NCI-H2081 treated with DMSO at 0.1 percent for 48 hours (cell line): ENCODE data around the gene ZNRF1.
"Not testable (repeated sequence)": the region's sequence is repeated elsewhere in the genome, so short reads cannot be mapped to it uniquely, and the experiment has no call there.

Source experiments
- DNase-seq: peaks from one replicate; lab custom pipeline; 2025; lab: John Stamatoyannopoulos, UW

ZNRF1 gene

GRCh38 chr16:75114179-75114945, 115.5 kb downstream of the ZNRF1 start:
- no peak for DNase-seq

GRCh38 chr16:75114946-75115825, 116.4 kb downstream of the ZNRF1 start:
- no peak for DNase-seq

- DNase-seq: no peak
These were observed 117.5 kb downstream of the ZNRF1 start, which contains the start of gene LDHD for GRCh38 chr16:75116081-75116910. LDHD (minus strand) TSS chr16:75116780; CDS start chr16:75116720, 60 bp downstream.

GRCh38 chr16:75116911-75117245, 118.1 kb downstream of the ZNRF1 start:
- no peak for DNase-seq

GRCh38 chr16:75118943-75119539, 120.2 kb downstream of the ZNRF1 start:
- DNase-seq: no peak

- DNase-seq: no peak
These were observed 121.4 kb downstream of the ZNRF1 start for GRCh38 chr16:75120253-75120652.

- DNase-seq: no peak
These were observed 123.2 kb downstream of the ZNRF1 start for GRCh38 chr16:75121949-75122568.

- no peak for DNase-seq
These were observed 123.8 kb downstream of the ZNRF1 start for GRCh38 chr16:75122609-75123008.

- no peak for DNase-seq
These were observed 129.0 kb downstream of the ZNRF1 start for GRCh38 chr16:75127713-75128415.

GRCh38 chr16:75129421-75130149, 130.8 kb downstream of the ZNRF1 start:
- not testable (repeated sequence) for DNase-seq

- DNase-seq: no peak
These were observed 131.4 kb downstream of the ZNRF1 start for GRCh38 chr16:75130150-75130771.

- DNase-seq: no peak
These were observed 132.3 kb downstream of the ZNRF1 start for GRCh38 chr16:75131081-75131480.

GRCh38 chr16:75138233-75138632, 139.4 kb downstream of the ZNRF1 start:
- DNase-seq: no peak

GRCh38 chr16:75138636-75139035, 139.8 kb downstream of the ZNRF1 start:
- DNase-seq: no peak

GRCh38 chr16:75139498-75139897, 140.7 kb downstream of the ZNRF1 start:
- no peak for DNase-seq

- no peak for DNase-seq
These were observed 145.1 kb downstream of the ZNRF1 start for GRCh38 chr16:75143941-75144340.

GRCh38 chr16:75147968-75148310, 149.1 kb downstream of the ZNRF1 start:
- no peak for DNase-seq

- DNase-seq: peak; percentile 75
These were observed 149.7 kb downstream of the ZNRF1 start, which contains the start of gene ZFP1 for GRCh38 chr16:75148311-75149195. ZFP1 (plus strand) TSS chr16:75148524; CDS start chr16:75152952, 4,428 bp downstream.

- DNase-seq: no peak
These were observed 153.0 kb downstream of the ZNRF1 start for GRCh38 chr16:75151798-75152197.
